ENCODE measurements around the gene PHGDH. TPM values are rescaled to one million over a fixed set of nuclear protein-coding genes. Genes with fewer than 3 reads are reported as not detected.

The PHGDH gene
- total and polyA plus RNA-seq, 2 donors (not counting 1 experiment from before 2014, with no cell fraction given): 1.2 to 3.9 TPM

- Histone ChIP-seq H3K4me2 (replicated peaks; ENCODE audit: low read depth, low read length, poor library complexity, severe bottlenecking) (no peak overlapping the region), H2AFZ (ENCODE audit: insufficient read depth, low read depth, low read length, poor library complexity, severe bottlenecking) (no peak overlapping the region), H3K79me2 (ENCODE audit: control insufficient read depth, insufficient read depth, low read length) (no peaks in the 10 kb centered on the region), H3K4me1 (ENCODE audit: control insufficient read depth in 2 of 2, insufficient read depth in 2 of 2, low read length in 2 of 2) (no peaks in the 10 kb centered on the region), H3K36me3 (replicated peaks in 1 of 2; ENCODE audit: control extremely low read depth in 1 of 2, control insufficient read depth in 1 of 2, extremely low read depth in 1 of 2, insufficient read depth in 2 of 2, low read length in 1 of 2) (no peaks in the 10 kb centered on the region), H3K27ac (ENCODE audit: low read length in 2 of 2) (no peak overlapping the region), H4K20me1 (ENCODE audit: control insufficient read depth, insufficient read depth, low read length, poor library complexity, severe bottlenecking) (no peaks in the 10 kb centered on the region), H3K27me3 (replicated peaks in 1 of 4; ENCODE audit: control extremely low read depth in 1 of 4, control insufficient read depth in 3 of 4, insufficient read depth in 4 of 4, low read length in 3 of 4) (peaks cover 0 to 2% (median 0%) of the 10 kb centered on the region in 4 experiments), H3K9ac (ENCODE audit: low read length) (no peak overlapping the region), H3K9me3 (ENCODE audit: control extremely low read depth in 1 of 3, control insufficient read depth in 2 of 3, insufficient read depth in 1 of 3, low read length in 2 of 3) (no peaks in the 10 kb centered on the region), H3K4me3 (ENCODE audit: control extremely low read depth in 1 of 5, extremely low read depth in 1 of 5, insufficient read depth in 1 of 5, low read depth in 2 of 5, low read length in 4 of 5) (no peak overlapping the region)
- Mint-ChIP-seq H3K27me3 (peaks cover 24% of the 10 kb centered on the region), H3K4me1 (no peaks in the 10 kb centered on the region), H3K9me3 (ENCODE audit: insufficient read depth) (no peaks in the 10 kb centered on the region), H3K27ac (no peak overlapping the region), H3K4me3 (no peak overlapping the region)
- intact Hi-C loops (cut with micrococcal nuclease): no loop called here
- ChIA-PET POLR2A (no interaction called here), CTCF (interaction anchor here (1.3 kb wide), 1 partner anchor 24 kb away, joined by 4 read pairs; the partner anchor contains the start of gene REG4)
- ATAC-seq (ENCODE audit: low read depth) (no peak), DNase-seq (no peak)
- WGBS (ENCODE audit: insufficient coverage): no CpG with 5 or more reads among the region's 2 CpGs
- TF ChIP-seq, protein P1, sequence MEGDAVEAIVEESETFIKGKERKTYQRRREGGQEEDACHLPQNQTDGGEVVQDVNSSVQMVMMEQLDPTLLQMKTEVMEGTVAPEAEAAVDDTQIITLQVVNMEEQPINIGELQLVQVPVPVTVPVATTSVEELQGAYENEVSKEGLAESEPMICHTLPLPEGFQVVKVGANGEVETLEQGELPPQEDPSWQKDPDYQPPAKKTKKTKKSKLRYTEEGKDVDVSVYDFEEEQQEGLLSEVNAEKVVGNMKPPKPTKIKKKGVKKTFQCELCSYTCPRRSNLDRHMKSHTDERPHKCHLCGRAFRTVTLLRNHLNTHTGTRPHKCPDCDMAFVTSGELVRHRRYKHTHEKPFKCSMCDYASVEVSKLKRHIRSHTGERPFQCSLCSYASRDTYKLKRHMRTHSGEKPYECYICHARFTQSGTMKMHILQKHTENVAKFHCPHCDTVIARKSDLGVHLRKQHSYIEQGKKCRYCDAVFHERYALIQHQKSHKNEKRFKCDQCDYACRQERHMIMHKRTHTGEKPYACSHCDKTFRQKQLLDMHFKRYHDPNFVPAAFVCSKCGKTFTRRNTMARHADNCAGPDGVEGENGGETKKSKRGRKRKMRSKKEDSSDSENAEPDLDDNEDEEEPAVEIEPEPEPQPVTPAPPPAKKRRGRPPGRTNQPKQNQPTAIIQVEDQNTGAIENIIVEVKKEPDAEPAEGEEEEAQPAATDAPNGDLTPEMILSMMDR (IDR thresholded peaks at IDR 0.05): no peak
- TF ChIP-seq EZH2 (IDR thresholded peaks at IDR 0.05; ENCODE audit: borderline replicate concordance, insufficient read depth, low read depth, low read length, poor library complexity, severe bottlenecking): no peak
These were observed 76.0 kb downstream of the PHGDH start for GRCh38 chr1:119787776-119788175.

DNA sequence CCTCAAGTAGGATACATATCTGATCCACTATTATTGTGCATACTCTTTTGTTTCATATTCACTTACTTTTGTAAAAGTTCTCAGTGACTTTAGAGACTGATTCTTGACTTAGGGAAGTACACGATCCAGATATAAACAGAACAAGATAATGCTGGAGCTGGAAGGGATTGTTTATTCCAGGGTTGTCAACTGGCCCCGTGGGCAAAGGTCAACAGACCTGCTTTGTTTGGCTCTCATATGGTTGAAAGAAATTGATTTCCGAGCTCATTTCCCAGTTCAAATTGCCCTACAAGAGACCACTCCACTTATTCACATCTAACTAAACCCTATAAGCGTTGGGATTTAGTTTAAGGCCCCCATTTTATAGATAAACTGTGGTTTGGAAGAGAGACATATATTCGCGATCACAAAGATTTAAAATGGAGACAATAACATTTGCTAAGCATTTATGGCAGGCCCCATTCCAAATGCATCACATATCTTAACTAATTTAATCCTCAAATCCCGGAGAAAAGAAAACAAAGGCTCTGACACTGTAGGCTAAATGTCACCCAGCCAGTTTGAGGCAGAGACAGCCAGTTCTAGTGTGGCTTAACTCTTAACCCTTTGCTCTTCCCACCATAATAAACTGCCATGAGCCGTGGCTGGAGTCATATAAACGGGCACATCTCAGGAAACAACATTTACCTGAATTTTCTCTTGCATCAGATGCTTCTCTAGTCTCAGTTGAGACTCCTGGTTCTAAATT lies 78.9 kb downstream of the PHGDH start:
- H3K36me3 ChIP-seq (replicated peaks in 1 of 2; ENCODE audit: control extremely low read depth in 1 of 2, control insufficient read depth in 1 of 2, extremely low read depth in 1 of 2, insufficient read depth in 2 of 2, low read length in 1 of 2): no peaks in the 10 kb centered on the region
- WGBS (ENCODE audit: insufficient coverage): 100% methylated on average over 3 of the region's 9 CpGs
- CTCF ChIA-PET: no interaction called here
- no peak for DNase-seq
- H3K27me3 ChIP-seq (replicated peaks in 1 of 4; ENCODE audit: control extremely low read depth in 1 of 4, control insufficient read depth in 3 of 4, insufficient read depth in 4 of 4, low read length in 3 of 4): peaks cover 0 to 2% (median 0%) of the 10 kb centered on the region in 4 experiments
- Mint-ChIP-seq H3K27me3 (peaks cover 18% of the 10 kb centered on the region), H3K4me1 (no peaks in the 10 kb centered on the region), H3K27ac (no peak overlapping the region), H3K9me3 (ENCODE audit: insufficient read depth) (no peaks in the 10 kb centered on the region), H3K4me3 (no peak overlapping the region)
- no peaks in the 10 kb centered on the region for H3K4me1 ChIP-seq (ENCODE audit: control insufficient read depth in 2 of 2, insufficient read depth in 2 of 2, low read length in 2 of 2)
- H3K4me3 ChIP-seq (ENCODE audit: control extremely low read depth in 1 of 5, extremely low read depth in 1 of 5, insufficient read depth in 1 of 5, low read depth in 2 of 5, low read length in 4 of 5): no peak overlapping the region
- POLR2A ChIA-PET: no interaction called here
- no peaks in the 10 kb centered on the region for H3K9me3 ChIP-seq (ENCODE audit: control extremely low read depth in 1 of 3, control insufficient read depth in 2 of 3, insufficient read depth in 1 of 3, low read length in 2 of 3)
- no peak for TF ChIP-seq EZH2 (IDR thresholded peaks at IDR 0.05; ENCODE audit: borderline replicate concordance, insufficient read depth, low read depth, low read length, poor library complexity, severe bottlenecking)
- TF ChIP-seq, protein P1 (IDR thresholded peaks at IDR 0.05): no peak
- H2AFZ ChIP-seq (ENCODE audit: insufficient read depth, low read depth, low read length, poor library complexity, severe bottlenecking): no peak overlapping the region
- no peak overlapping the region for H3K9ac ChIP-seq (ENCODE audit: low read length)
- intact Hi-C loops (cut with micrococcal nuclease): no loop called here
- H3K4me2 ChIP-seq (replicated peaks; ENCODE audit: low read depth, low read length, poor library complexity, severe bottlenecking): no peak overlapping the region
- H3K27ac ChIP-seq (ENCODE audit: low read length in 2 of 2): no peak overlapping the region
- H3K79me2 ChIP-seq (ENCODE audit: control insufficient read depth, insufficient read depth, low read length): no peaks in the 10 kb centered on the region
- no peaks in the 10 kb centered on the region for H4K20me1 ChIP-seq (ENCODE audit: control insufficient read depth, insufficient read depth, low read length, poor library complexity, severe bottlenecking)
- ATAC-seq (ENCODE audit: low read depth): no peak
